ENCODE measurements around the gene TRMT10A. TPM values are rescaled to one million over a fixed set of nuclear protein-coding genes. Genes with fewer than 3 reads are reported as not detected.

TRMT10A gene
- total RNA-seq, 2 experiments from 2014 or later: 7.7 to 8.0 TPM

- CTCF ChIA-PET: no interaction called here
- POLR2A ChIA-PET: no interaction called here
- H3K4me3 Mint-ChIP-seq: no peak overlapping the region
- intact Hi-C loops (cut with micrococcal nuclease): no loop called here
- H3K4me1 Mint-ChIP-seq (ENCODE audit: low read depth): no peaks in the 10 kb centered on the region
- H3K36me3 Mint-ChIP-seq (ENCODE audit: low read depth): no peaks in the 10 kb centered on the region
- H3K27ac Mint-ChIP-seq: no peak overlapping the region
- peaks cover 6% of the 10 kb centered on the region for H3K27me3 Mint-ChIP-seq
- no peak for TF ChIP-seq CTCF (IDR thresholded peaks at IDR 0.05)
- DNase-seq: no peak
- no peak for ATAC-seq
- H3K9me3 Mint-ChIP-seq: no peaks in the 10 kb centered on the region
These were observed 23.5 kb upstream of the TRMT10A start for GRCh38 chr4:99587309-99587708.

- ATAC-seq (no peak), DNase-seq (no peak)
- POLR2A ChIA-PET: no interaction called here
- Mint-ChIP-seq H3K27ac (no peak overlapping the region), H3K27me3 (peaks cover 10% of the 10 kb centered on the region), H3K9me3 (no peaks in the 10 kb centered on the region), H3K36me3 (ENCODE audit: low read depth) (no peaks in the 10 kb centered on the region), H3K4me3 (no peak overlapping the region), H3K4me1 (ENCODE audit: low read depth) (no peaks in the 10 kb centered on the region)
- CTCF ChIA-PET: no interaction called here
- intact Hi-C loops (cut with micrococcal nuclease): no loop called here
- no peak for TF ChIP-seq CTCF (IDR thresholded peaks at IDR 0.05)
These were observed 23.0 kb upstream of the TRMT10A start for GRCh38 chr4:99586797-99587196.

GRCh38 chr4:99586322-99586721 lies 22.5 kb upstream of the TRMT10A start:
- ATAC-seq: no peak
- ChIA-PET POLR2A (no interaction called here), CTCF (no interaction called here)
- intact Hi-C loops (cut with micrococcal nuclease): no loop called here
- peaks cover 15% of the 10 kb centered on the region for H3K27me3 Mint-ChIP-seq
- H3K9me3 Mint-ChIP-seq: no peaks in the 10 kb centered on the region
- no peaks in the 10 kb centered on the region for H3K4me1 Mint-ChIP-seq (ENCODE audit: low read depth)
- H3K27ac Mint-ChIP-seq: no peak overlapping the region
- no peak for TF ChIP-seq CTCF (IDR thresholded peaks at IDR 0.05)
- no peak overlapping the region for H3K4me3 Mint-ChIP-seq
- H3K36me3 Mint-ChIP-seq (ENCODE audit: low read depth): no peaks in the 10 kb centered on the region
- no peak for DNase-seq

GRCh38 chr4:99585516-99585915 lies 21.7 kb upstream of the TRMT10A start:
- H3K9me3 Mint-ChIP-seq: no peaks in the 10 kb centered on the region
- no peak for TF ChIP-seq CTCF (IDR thresholded peaks at IDR 0.05)
- no peak overlapping the region for H3K4me3 Mint-ChIP-seq
- ChIA-PET POLR2A (no interaction called here), CTCF (interaction anchor here (1.2 kb wide), 1 partner anchor 12 kb away, joined by 3 read pairs; no protein-coding TSS in a partner anchor)
- H3K27me3 Mint-ChIP-seq: peaks cover 20% of the 10 kb centered on the region
- DNase-seq (no peak), ATAC-seq (no peak)
- no peak overlapping the region for H3K27ac Mint-ChIP-seq
- no peaks in the 10 kb centered on the region for H3K4me1 Mint-ChIP-seq (ENCODE audit: low read depth)
- intact Hi-C loops (cut with micrococcal nuclease): no loop called here
- H3K36me3 Mint-ChIP-seq (ENCODE audit: low read depth): no peaks in the 10 kb centered on the region

- POLR2A ChIA-PET: no interaction called here
- intact Hi-C loops (cut with micrococcal nuclease): no loop called here
- TF ChIP-seq CTCF (IDR thresholded peaks at IDR 0.05): no peak
- ATAC-seq (no peak), DNase-seq (no peak)
- Mint-ChIP-seq H3K4me1 (ENCODE audit: low read depth) (no peaks in the 10 kb centered on the region), H3K9me3 (no peaks in the 10 kb centered on the region), H3K27me3 (peaks cover 33% of the 10 kb centered on the region), H3K27ac (no peak overlapping the region), H3K4me3 (no peak overlapping the region), H3K36me3 (ENCODE audit: low read depth) (no peaks in the 10 kb centered on the region)
- CTCF ChIA-PET: no interaction called here
These were observed 14.9 kb upstream of the TRMT10A start for GRCh38 chr4:99578714-99579113.
